GM23248 (cell line): ENCODE data around the gene CCS. TPM values are rescaled to one million over a fixed set of nuclear protein-coding genes. Genes with fewer than 3 reads are reported as not detected.
A peak's percentile ranks its signal among the peaks of the same experiment; 100 is the strongest.
"Not testable (repeated sequence)": the region's sequence is repeated elsewhere in the genome, so short reads cannot be mapped to it uniquely, and the experiment has no call there.

Experiments
- DNase-seq: peaks from one replicate; pipeline ENCODE4 v3.0.0-alpha.2; 2015
- H2AFZ ChIP-seq: fragments of 200-600 bp; sonication (generic); 2 replicates; pipeline ENCODE4 v1.6.1; 2016; ENCODE audit warnings: antibody characterized with exemption
- H3F3A ChIP-seq: fragments of 200-600 bp; sonication (generic); 2 replicates; pipeline ENCODE4 v1.6.1; 2016; ENCODE audit warnings: mild to moderate bottlenecking, antibody characterized with exemption, mixed run types; ENCODE audit not compliant: insufficient read depth
- H3K27ac ChIP-seq: fragments of 200-600 bp; sonication (generic); 2 replicates; pipeline ENCODE4 v1.5.1; 2016; ENCODE audit warnings: mild to moderate bottlenecking
- H3K27me3 ChIP-seq: fragments of 200-600 bp; sonication (generic); replicated peaks from 2 replicates; pipeline ENCODE4 v1.6.1; 2016; ENCODE audit warnings: mild to moderate bottlenecking; ENCODE audit not compliant: insufficient read depth
- H3K36me3 ChIP-seq: fragments of 200-600 bp; sonication (generic); 2 replicates; pipeline ENCODE4 v1.6.1; 2016; ENCODE audit warnings: low read depth, mild to moderate bottlenecking
- H3K4me1 ChIP-seq: fragments of 200-600 bp; sonication (generic); 2 replicates; pipeline ENCODE4 v1.6.1; 2016; ENCODE audit warnings: mild to moderate bottlenecking; ENCODE audit not compliant: insufficient read depth
- H3K4me2 ChIP-seq: fragments of 200-600 bp; sonication (generic); one replicate; pipeline ENCODE4 v1.6.1; 2016; ENCODE audit warnings: mild to moderate bottlenecking; ENCODE audit not compliant: unreplicated experiment
- H3K4me3 ChIP-seq: fragments of 200-600 bp; sonication (generic); 2 replicates; pipeline ENCODE4 v1.5.1; 2016; ENCODE audit warnings: mild to moderate bottlenecking
- H3K79me2 ChIP-seq: fragments of 200-600 bp; sonication (generic); 2 replicates; pipeline ENCODE4 v1.6.1; 2016; ENCODE audit warnings: mild to moderate bottlenecking; ENCODE audit not compliant: insufficient read depth
- H3K9ac ChIP-seq: fragments of 200-600 bp; sonication (generic); 2 replicates; pipeline ENCODE4 v1.6.1; 2016; ENCODE audit warnings: mild to moderate bottlenecking
- H3K9me2 ChIP-seq: fragments of 200-600 bp; sonication (generic); 2 replicates; pipeline ENCODE4 v1.6.1; 2016; ENCODE audit warnings: mixed run types, mild to moderate bottlenecking, moderate library complexity; ENCODE audit not compliant: insufficient read depth
- H3K9me3 ChIP-seq: fragments of 200-600 bp; sonication (generic); one replicate; pipeline ENCODE4 v1.6.1; 2017; ENCODE audit warnings: low read depth
- H4K20me1 ChIP-seq: fragments of 200-600 bp; sonication (generic); 2 replicates; pipeline ENCODE4 v1.6.0; 2016; ENCODE audit not compliant: insufficient read depth
- EZH2 ChIP-seq: fragments of 200-600 bp; sonication (generic); IDR thresholded peaks from 2 replicates; pipeline ENCODE4 v1.6.1; 2018; ENCODE audit warnings: antibody characterized with exemption, mild to moderate bottlenecking; ENCODE audit not compliant: insufficient read depth, poor library complexity, severe bottlenecking
- EZH2phosphoT487 ChIP-seq: fragments of 200-600 bp; sonication (generic); IDR thresholded peaks from 2 replicates; pipeline ENCODE4 v1.6.1; 2018; ENCODE audit warnings: antibody characterized with exemption, moderate library complexity, mild to moderate bottlenecking, low read depth; ENCODE audit not compliant: insufficient read depth
- WGBS, 2 experiments: methylation state at CpG; one replicate each; pipeline ENCODE4 v1.1.6; 2015 to 2017; ENCODE audit warnings: low lambda C conversion rate in 2 of 2, low coverage in 1 of 2; ENCODE audit errors: missing lambda C conversion rate in 2 of 2; 5-methylcytosine and 5-hydroxymethylcytosine counted together
- in situ Hi-C: fragments of 300-500 bp; cut with MboI; formaldehyde crosslinking; loops from 2 replicates; pipeline ENCODE4 v1.15.0; 2020
- polyA plus RNA-seq: library from polyadenylated mRNA; unstranded; fragments of >200 nt; fragmentation: Nextera tagmentation; extraction: Ambion mirVana; gene quantifications from 2 replicates; pipeline ENCODE4 v1.2.1, GENCODE V29; 2016
- total RNA-seq: library from RNA; depleted of rRNA; stranded (reverse); fragments of >200 nt; shearing (Covaris generic); gene quantifications from 2 replicates; pipeline ENCODE4 v1.2.3, GENCODE V29; 2014

Gene CCS
- total and polyA plus RNA-seq, 2 experiments from 2014 or later = 28.0 to 44.2 TPM

DNA sequence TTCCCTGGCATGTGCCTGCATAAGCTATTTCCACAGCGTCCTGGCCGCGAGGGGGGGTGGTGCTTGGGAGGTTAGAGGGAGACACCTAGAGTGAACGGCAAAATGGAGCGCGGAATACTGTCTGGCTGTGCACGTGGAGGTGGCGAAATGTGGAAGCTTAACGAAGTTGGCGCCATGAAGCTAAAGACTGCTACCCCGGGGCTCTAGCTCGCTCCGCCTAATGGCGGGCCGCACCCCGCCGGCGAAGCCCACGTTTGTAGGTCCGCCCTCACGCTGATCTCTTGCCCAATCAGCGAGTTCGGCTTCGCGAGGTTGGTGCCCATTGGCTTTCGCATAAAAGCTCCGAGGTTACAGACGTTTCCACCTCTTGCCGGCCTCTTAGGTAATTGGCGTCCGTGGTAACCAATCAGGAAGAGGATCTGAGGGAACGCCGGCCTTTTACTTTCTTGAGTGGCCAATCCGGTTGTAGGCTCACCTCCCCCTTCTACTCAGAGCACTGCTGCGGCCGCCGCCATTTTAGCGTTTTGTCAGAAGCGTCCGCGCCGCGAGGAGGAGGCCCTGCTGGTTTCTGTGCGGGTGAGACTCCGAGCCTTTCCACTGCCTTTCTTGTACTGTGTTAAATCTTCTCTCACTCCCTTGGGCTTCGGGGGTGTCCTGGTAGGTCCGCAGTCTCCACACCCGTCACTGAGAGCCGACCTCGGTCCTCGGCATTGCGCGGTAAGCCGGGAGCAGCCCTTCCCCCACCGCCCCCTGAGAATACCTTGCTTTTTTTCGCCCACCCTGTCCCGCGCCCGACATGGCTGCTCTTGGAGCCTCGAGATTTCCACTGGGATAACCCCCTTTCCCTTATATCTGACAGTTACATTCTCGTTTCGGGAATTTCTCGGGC, 45.4 kb downstream of the CCS start, which contains the start of gene RBM4:
Gene RBM4 (plus strand): TSS at position 527 of the 889 bp plus-strand sequence. CDS start 1,009 bp downstream, outside the sequence.
- peak within 1 kb of the TSS; percentile 64 for H2AFZ ChIP-seq
- in situ Hi-C loops = no loop called here
- H3K4me3 ChIP-seq = peak within 1 kb of the TSS; percentile 87
- peak within 1 kb of the TSS; percentile 100 for H3K4me2 ChIP-seq
- no peak for TF ChIP-seq EZH2
- TF ChIP-seq EZH2phosphoT487 = no peak
- 1 to 2% methylated on average over 63 of the region's 63 CpGs for WGBS, 2 experiments
- peak within 1 kb of the TSS; percentile 94 for H3K9ac ChIP-seq
- H3K36me3 ChIP-seq = peaks cover 27% of the 10 kb centered on the region
- DNase-seq = peak; percentile 100
- peaks cover 96% of the 10 kb centered on the region for H3K79me2 ChIP-seq
- peak within 1 kb of the TSS; percentile 88 for H3K27ac ChIP-seq
- peaks cover 44% of the 10 kb centered on the region for H3K4me1 ChIP-seq
- H3K27me3 ChIP-seq = no peaks in the 10 kb centered on the region
- H4K20me1 ChIP-seq = peaks cover 41% of the 10 kb centered on the region
- H3K9me3 ChIP-seq = no peaks in the 10 kb centered on the region
- no peaks in the 10 kb centered on the region for H3K9me2 ChIP-seq
- peaks cover 64% of the 10 kb centered on the region for H3F3A ChIP-seq

DNA sequence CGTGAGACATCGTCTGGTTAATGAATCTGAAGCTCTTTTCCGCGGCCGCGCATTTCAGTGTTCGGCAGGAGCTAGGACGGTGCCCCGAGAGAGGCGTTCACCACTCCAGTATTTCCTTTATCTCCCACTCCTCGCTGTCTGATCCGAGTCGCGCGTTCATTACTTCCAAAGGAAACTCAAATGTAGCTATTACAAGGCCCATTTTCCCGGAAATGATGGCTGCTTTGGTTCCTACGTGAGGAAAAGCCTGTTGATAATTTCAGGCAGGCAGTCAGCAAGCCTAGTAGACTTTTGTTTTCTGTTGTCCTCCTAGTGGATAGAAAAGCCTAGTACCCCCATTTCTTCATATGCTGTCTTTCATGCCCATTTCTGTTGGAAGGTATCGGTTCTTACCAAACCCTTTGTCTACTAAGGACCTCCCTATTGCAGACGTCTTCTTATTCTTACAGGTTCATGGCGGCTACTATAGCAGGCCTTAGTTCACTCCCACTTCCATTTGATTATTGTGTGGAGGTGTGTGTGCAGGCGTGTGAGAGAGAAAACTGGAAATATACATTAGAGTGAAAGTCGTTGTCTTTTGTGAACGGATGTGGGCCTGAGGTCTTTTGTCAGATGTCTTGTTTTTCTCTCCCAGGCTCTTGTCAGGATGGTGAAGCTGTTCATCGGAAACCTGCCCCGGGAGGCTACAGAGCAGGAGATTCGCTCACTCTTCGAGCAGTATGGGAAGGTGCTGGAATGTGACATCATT, 46.3 kb downstream of the CCS start:
- Histone ChIP-seq H3K4me2 (peak overlapping the region; percentile 100), H3K27me3 (no peaks in the 10 kb centered on the region), H3K9me2 (no peaks in the 10 kb centered on the region), H3F3A (peaks cover 62% of the 10 kb centered on the region), H4K20me1 (peaks cover 41% of the 10 kb centered on the region), H2AFZ (peak overlapping the region; percentile 15; the same call in 1 of the 2 replicates), H3K4me3 (peak overlapping the region; percentile 87), H3K9ac (peak overlapping the region; percentile 94), H3K4me1 (peaks cover 44% of the 10 kb centered on the region), H3K36me3 (peaks cover 36% of the 10 kb centered on the region), H3K9me3 (no peaks in the 10 kb centered on the region), H3K27ac (peak overlapping the region; percentile 88), H3K79me2 (peaks cover 96% of the 10 kb centered on the region)
- WGBS, 2 experiments = 2 to 3% methylated on average over 27 of the region's 27 CpGs
- TF ChIP-seq EZH2 (no peak), EZH2phosphoT487 (no peak)
- DNase-seq = peak; percentile 80
- in situ Hi-C loops = no loop called here

DNA sequence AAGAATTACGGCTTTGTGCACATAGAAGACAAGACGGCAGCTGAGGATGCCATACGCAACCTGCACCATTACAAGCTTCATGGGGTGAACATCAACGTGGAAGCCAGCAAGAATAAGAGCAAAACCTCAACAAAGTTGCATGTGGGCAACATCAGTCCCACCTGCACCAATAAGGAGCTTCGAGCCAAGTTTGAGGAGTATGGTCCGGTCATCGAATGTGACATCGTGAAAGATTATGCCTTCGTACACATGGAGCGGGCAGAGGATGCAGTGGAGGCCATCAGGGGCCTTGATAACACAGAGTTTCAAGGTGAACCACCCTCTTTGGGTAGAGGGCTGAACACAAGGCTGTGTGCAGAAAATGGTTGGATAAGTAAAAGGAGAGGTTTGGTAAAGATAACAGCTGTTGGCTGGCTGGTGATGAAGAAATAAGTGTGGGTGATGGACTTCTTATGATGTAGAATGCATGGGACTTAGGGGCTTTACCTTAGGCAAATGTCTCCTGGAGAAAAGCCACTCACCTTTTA, 46.9 kb downstream of the CCS start:
- H3K27me3 ChIP-seq, DNase-seq, H3K9me3 ChIP-seq, H3K9me2 ChIP-seq, H2AFZ ChIP-seq, in situ Hi-C loops: not testable (repeated sequence)
- Histone ChIP-seq H3K4me2 (peak overlapping the region; percentile 100), H3F3A (peaks cover 56% of the 10 kb centered on the region), H4K20me1 (peaks cover 47% of the 10 kb centered on the region), H3K4me3 (peak overlapping the region; percentile 87), H3K36me3 (peaks cover 42% of the 10 kb centered on the region), H3K4me1 (peaks cover 49% of the 10 kb centered on the region), H3K79me2 (peaks cover 96% of the 10 kb centered on the region), H3K27ac (peak overlapping the region; percentile 88), H3K9ac (peak overlapping the region; percentile 94)
- WGBS, 2 experiments = 40 to 42% methylated on average over 10 of the region's 10 CpGs

DNA sequence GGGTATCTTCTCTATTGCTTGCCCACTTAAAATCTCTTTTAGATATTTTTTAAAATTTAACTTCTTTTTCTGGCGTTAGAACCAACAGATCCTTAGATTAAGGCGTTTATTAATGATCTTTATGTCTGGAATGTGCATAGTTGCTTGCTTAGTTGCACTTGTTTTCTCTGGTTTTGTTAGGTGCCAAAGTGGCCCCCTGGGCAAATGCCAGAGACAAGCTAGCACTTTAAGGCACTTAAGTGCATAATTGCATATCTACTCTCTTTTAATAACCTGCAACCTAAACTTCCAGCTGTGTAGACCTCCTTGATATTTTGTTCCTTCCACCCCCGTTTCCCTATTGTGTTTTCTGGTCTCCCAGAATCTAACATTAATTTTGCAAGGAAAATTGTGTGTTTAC, 48.8 kb downstream of the CCS start:
- H3K4me3 ChIP-seq = peak overlapping the region; percentile 87
- H3K36me3 ChIP-seq = peaks cover 58% of the 10 kb centered on the region
- no peak for TF ChIP-seq EZH2phosphoT487
- TF ChIP-seq EZH2 = no peak
- H3K4me1 ChIP-seq = peaks cover 57% of the 10 kb centered on the region
- no peaks in the 10 kb centered on the region for H3K27me3 ChIP-seq
- H3K27ac ChIP-seq = no peak overlapping the region
- in situ Hi-C loops = no loop called here
- WGBS, 2 experiments = 18 to 23% methylated on average over 3 of the region's 3 CpGs
- H4K20me1 ChIP-seq = peaks cover 57% of the 10 kb centered on the region
- H3K4me2 ChIP-seq = peak overlapping the region; percentile 100
- no peaks in the 10 kb centered on the region for H3K9me3 ChIP-seq
- peak overlapping the region; percentile 94 for H3K9ac ChIP-seq
- DNase-seq = peak; percentile 53
- H3K79me2 ChIP-seq = peaks cover 96% of the 10 kb centered on the region
- H3F3A ChIP-seq = peaks cover 57% of the 10 kb centered on the region
- H3K9me2 ChIP-seq = no peaks in the 10 kb centered on the region
- H2AFZ ChIP-seq = no peak overlapping the region
